ENCODE measurements around the gene RGPD4. TPM values are rescaled to one million over a fixed set of nuclear protein-coding genes. Genes with fewer than 3 reads are reported as not detected.
A peak's percentile ranks its signal among the peaks of the same experiment; 100 is the strongest.

The RGPD4 gene
- total RNA-seq, 1 experiment from 2014 or later, result 0.07 TPM

DNA sequence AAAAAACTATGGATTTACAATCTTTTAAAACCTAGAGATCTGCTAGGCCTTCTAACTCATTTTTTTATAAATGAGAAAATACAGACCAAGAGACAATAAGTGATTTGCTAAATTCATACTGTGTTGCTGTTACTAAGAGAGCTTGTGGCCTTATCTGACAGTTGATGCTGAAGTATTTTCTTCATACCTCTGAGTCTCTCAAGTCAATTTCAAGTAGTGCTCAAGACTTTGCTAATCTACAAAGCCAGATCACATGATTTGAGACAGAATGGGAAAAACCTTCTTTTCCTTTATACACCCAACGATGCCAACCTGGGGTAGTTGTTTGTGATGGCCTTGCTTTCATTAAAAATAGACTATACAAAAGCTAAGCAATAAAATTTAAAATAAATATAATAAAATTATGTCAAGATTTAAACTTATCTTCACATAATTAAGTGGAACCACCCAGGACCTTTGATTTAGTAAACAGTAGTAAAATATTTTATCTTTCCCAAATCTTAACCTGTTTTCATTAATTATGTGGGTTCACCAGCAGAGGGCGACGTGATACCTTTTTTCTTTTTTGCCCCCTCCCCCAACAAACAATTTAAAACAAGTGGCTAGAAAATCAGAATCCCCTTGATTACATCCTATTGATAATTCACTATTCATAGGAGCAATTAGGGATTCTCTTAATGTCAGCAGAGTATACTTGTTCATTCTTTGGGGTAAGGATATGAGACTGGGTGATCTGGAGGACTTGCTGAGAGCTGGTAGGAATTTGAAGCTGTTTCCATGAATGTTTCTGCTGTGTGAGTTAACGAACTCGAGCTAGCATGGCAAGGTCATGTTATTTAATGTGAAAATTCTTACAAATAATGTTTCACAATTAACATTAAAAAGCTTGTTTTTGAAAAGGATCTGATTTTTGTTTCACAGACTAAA is 110.0 kb downstream of the RGPD4 start:
- Histone ChIP-seq H2AFZ (ENCODE audit: low read depth, low read length, poor library complexity, severe bottlenecking) (no peak overlapping the region), H3K36me3 (ENCODE audit: control insufficient read depth in 1 of 2, insufficient read depth in 2 of 2, low read length in 2 of 2) (no peaks in the 10 kb centered on the region), H4K20me1 (ENCODE audit: insufficient read depth) (no peaks in the 10 kb centered on the region), H3K79me2 (ENCODE audit: insufficient read depth, low read length) (no peaks in the 10 kb centered on the region), H3K27me3 (ENCODE audit: insufficient read depth, low read length) (no peaks in the 10 kb centered on the region), H3K4me3 (replicated peaks in 1 of 2; ENCODE audit: low read depth in 1 of 2, low read length in 2 of 2) (no peak overlapping the region), H3K9me2 (ENCODE audit: insufficient read depth) (no peaks in the 10 kb centered on the region), H3K4me1 (ENCODE audit: control insufficient read depth in 1 of 2, insufficient read depth in 2 of 2, low read length in 2 of 2) (no peaks in the 10 kb centered on the region), H3K4me2 (ENCODE audit: low read length) (no peak overlapping the region), H3K9me3 (ENCODE audit: control insufficient read depth in 1 of 2, insufficient read depth in 1 of 2, low read depth in 1 of 2, low read length in 2 of 2) (no peaks in the 10 kb centered on the region), H3K27ac (ENCODE audit: low read depth, low read length) (no peak overlapping the region), H3K9ac (ENCODE audit: low read length) (no peak overlapping the region)
- no TSS peak for BruUV-seq (replicated peaks)
- TF ChIP-seq EZH2 (IDR thresholded peaks at IDR 0.05) (no peak), RAD21 (IDR thresholded peaks at IDR 0.05; ENCODE audit: low read depth) (peak; percentile 45)
- TF ChIP-seq, protein P1, sequence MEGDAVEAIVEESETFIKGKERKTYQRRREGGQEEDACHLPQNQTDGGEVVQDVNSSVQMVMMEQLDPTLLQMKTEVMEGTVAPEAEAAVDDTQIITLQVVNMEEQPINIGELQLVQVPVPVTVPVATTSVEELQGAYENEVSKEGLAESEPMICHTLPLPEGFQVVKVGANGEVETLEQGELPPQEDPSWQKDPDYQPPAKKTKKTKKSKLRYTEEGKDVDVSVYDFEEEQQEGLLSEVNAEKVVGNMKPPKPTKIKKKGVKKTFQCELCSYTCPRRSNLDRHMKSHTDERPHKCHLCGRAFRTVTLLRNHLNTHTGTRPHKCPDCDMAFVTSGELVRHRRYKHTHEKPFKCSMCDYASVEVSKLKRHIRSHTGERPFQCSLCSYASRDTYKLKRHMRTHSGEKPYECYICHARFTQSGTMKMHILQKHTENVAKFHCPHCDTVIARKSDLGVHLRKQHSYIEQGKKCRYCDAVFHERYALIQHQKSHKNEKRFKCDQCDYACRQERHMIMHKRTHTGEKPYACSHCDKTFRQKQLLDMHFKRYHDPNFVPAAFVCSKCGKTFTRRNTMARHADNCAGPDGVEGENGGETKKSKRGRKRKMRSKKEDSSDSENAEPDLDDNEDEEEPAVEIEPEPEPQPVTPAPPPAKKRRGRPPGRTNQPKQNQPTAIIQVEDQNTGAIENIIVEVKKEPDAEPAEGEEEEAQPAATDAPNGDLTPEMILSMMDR (IDR thresholded peaks at IDR 0.05 in 2 of 3, conservative IDR thresholded peaks at IDR 0.05 in 1 of 3; ENCODE audit: borderline replicate concordance in 1 of 3, insufficient read depth in 1 of 3, low read depth in 2 of 3, low read length in 2 of 3), result peak; percentile 16 to 57 (median 26); a peak in 3 of 6 replicates
- DNase-seq (ENCODE audit: low read depth, low spot score), result no peak
- ChIA-PET POLR2A (no interaction called here), RAD21 (ENCODE audit: low non-redundant PET in 1 of 2, low total read pairs in 2 of 2, uncharacterized antibody in 2 of 2, unreplicated experiment in 2 of 2) (no interaction called here), CTCF (interaction anchor here (1.0 kb wide), 1 partner anchor 248 kb away, joined by 5 read pairs; no protein-coding TSS in a partner anchor)
- intact Hi-C loops (cut with micrococcal nuclease), result loop anchor here (5.0 to 10.0 kb wide), 2 partner anchors 246 to 648 kb away; no protein-coding TSS in a partner anchor
- no peak for ATAC-seq

Other genes starting within 250 kb of the RGPD4 start
- not detected for gene SLC5A7, start 159.6 kb downstream of the RGPD4 start, total RNA-seq (2021; ENCODE audit: unreplicated experiment)

All from HCT116 (cell line).